ENCODE measurements around the gene DNAAF1. TPM values are rescaled to one million over a fixed set of nuclear protein-coding genes. Genes with fewer than 3 reads are reported as not detected.

DNAAF1 gene
- total RNA-seq, 4 donors from 2014 or later, result 0.44 to 0.85 TPM; not detected in 2

- no peak for TF ChIP-seq CTCF (IDR thresholded peaks at IDR 0.05; ENCODE audit: low read depth)
Observed at GRCh38 chr16:84165746-84166145, 20.6 kb downstream of the DNAAF1 start.

DNA sequence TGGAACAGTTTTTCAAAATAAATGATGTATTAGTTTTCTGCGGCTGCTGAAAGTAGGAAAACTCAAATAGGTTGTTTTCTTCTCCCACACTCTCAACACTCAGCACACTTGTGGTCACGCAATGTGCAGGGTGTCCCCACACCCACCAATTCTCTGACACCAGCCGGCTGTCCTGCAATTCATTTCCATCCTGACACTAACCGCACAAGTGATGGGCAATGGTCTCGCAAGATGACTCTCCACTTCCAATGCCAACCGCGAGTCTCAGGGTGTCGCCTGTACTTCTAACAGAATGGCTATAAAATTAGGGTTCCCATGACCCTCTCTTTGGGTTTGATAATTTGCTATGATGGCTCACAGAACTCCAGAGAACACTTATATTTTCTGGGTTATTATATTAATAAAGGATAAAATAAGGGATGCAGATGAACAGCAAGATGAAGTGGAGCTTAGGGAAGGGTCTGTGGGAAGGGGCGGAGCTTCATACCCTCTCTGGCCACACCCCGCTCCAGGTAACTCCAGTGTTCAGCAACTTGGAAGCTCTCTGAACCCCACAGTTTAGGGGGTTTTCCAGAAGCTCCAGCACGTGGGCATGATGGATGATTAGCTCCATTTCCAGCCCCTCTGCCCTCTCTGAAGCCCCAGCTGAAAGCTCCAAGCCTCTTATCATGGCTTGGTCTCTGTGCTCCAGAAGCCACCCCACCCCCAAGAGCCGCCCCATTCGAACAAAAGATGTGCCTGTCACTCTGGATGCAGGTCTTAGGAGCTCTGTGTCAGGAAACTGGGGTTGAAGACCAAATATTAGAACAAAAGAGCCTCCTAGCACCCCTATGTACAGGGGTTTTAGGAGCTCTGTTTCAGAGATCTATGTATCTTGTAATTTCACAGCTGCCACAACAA is 21.9 kb downstream of the DNAAF1 start:
- TF ChIP-seq CTCF (IDR thresholded peaks at IDR 0.05; ENCODE audit: low read depth), result no peak

- TF ChIP-seq CTCF (IDR thresholded peaks at IDR 0.05; ENCODE audit: low read depth), result no peak
Observed at GRCh38 chr16:84169765-84170310, 24.7 kb downstream of the DNAAF1 start.

DNA sequence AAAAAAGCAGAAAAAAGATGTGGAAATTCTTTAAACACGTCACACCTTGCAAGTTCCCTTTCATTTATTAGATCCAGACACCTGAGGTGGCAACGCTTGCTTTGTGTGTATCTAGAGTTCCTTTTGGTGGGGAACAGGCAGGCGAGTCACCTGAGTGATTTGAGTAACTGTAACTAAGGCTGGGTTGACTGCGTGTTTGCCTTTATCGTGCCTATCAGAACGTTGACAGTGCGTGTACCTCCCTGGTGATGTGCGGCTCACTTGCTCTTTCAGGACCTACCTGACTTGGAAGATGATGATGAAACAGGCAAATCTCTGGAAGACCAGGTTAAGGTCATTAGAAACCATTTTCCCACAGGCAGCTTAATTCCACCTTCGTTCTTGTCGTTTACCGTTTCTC is 29.3 kb downstream of the DNAAF1 start:
- TF ChIP-seq CTCF (IDR thresholded peaks at IDR 0.05; ENCODE audit: low read depth), result no peak

GRCh38 chr16:84175350-84176081 is 30.4 kb downstream of the DNAAF1 start:
- no peak for TF ChIP-seq CTCF (IDR thresholded peaks at IDR 0.05; ENCODE audit: low read depth)

DNA sequence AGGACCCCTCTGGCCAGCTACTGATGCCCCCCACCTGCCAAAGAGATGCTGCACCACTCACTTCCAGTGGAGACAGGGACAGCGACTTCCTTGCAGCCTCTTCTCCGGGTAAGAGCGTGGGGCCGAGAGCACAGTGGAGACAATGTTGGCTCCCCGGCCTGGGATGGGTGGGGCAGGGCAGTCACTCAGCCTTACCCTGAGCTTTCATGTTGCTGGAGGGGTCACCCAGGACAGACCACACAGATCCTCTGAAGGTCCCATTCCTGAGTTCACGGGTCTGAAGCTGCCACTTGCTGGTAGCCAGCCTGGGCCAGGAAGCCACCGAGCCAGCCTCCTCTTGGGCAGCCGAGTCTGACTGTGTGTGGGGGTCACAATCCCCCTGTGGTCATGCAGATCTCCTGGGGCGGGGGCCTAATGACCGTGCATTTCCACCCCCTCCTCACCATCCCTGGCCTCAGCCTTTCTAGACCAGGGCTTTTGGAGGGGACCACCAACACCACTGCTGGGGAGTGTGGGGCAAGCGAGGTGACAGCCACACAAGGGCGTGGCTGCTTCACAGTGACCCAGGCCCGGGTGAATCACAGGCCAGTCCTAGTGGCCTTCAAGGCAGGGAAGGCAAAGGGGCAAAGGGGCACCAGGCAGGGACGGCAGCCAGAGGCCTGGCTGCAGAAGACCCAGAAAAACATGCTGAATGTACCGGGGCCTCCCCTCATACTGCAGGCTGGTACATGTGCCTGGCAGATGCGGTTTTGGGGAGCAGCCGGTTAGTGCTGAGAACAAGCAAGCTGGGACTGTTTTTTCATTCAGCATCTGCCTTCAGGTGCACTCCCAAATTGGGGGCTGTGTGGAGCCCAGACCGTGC is 31.3 kb downstream of the DNAAF1 start:
- TF ChIP-seq CTCF (IDR thresholded peaks at IDR 0.05; ENCODE audit: low read depth), result no peak

All from subcutaneous adipose tissue (tissue), 4 donors.